Activated T-helper 2 cell treated with anti-CD3 and anti-CD28 coated beads, Interferon-gamma antibody, Interleukin-2, Interleukin-4, amounts not matched to agents 10 μg/mL and 5 μg/mL and 100 μg/mL, durations not matched to agents 14 hours and 24 hours and 36 hours (primary cell): Measurements from ENCODE around the gene CNTNAP2. TPM values are rescaled to one million over a fixed set of nuclear protein-coding genes. Genes with fewer than 3 reads are reported as not detected.

Experiments used
- DNase-seq: peaks from one replicate; pipeline ENCODE4 v3.0.0; 2021; ENCODE audit warnings: low spot score
- H3K27ac Mint-ChIP-seq: one replicate; pipeline ENCODE4 v1.8.0; 2021; ENCODE audit warnings: mixed read lengths
- H3K27me3 Mint-ChIP-seq: one replicate; pipeline ENCODE4 v1.8.0; 2021; ENCODE audit warnings: low read depth, mixed read lengths
- H3K36me3 Mint-ChIP-seq: one replicate; pipeline ENCODE4 v1.8.0; 2021; ENCODE audit warnings: low read depth, mixed read lengths
- H3K4me1 Mint-ChIP-seq: one replicate; pipeline ENCODE4 v1.8.0; 2021; ENCODE audit warnings: low read depth, mixed read lengths
- H3K4me3 Mint-ChIP-seq: one replicate; pipeline ENCODE4 v1.8.0; 2021; ENCODE audit warnings: low read depth, mild to moderate bottlenecking, moderate library complexity, mixed read lengths
- H3K9me3 Mint-ChIP-seq: one replicate; pipeline ENCODE4 v1.8.0; 2021; ENCODE audit warnings: mixed read lengths
- intact Hi-C: fragments of 100-400 bp; cut with micrococcal nuclease; formaldehyde crosslinking; loops from one replicate; pipeline ENCODE4 v1.15.1; 2023
- total RNA-seq: library from RNA; stranded (reverse); gene quantifications from 2 replicates; pipeline ENCODE4 v1.2.3, GENCODE V29; 2022

The CNTNAP2 gene
- total RNA-seq, 1 donor from 2014 or later: not detected

- H3K4me1 Mint-ChIP-seq: peaks cover 2% of the 10 kb centered on the region
- peaks cover 4% of the 10 kb centered on the region for H3K9me3 Mint-ChIP-seq
- intact Hi-C loops: no loop called here
- DNase-seq: no peak
- H3K27ac Mint-ChIP-seq: no peak overlapping the region
- H3K27me3 Mint-ChIP-seq: peaks cover 47% of the 10 kb centered on the region
- H3K36me3 Mint-ChIP-seq: no peaks in the 10 kb centered on the region
- H3K4me3 Mint-ChIP-seq: no peak overlapping the region
Measured at GRCh38 chr7:148336411-148336810, 2219.8 kb downstream of the CNTNAP2 start.

GRCh38 chr7:148337246-148337965 lies 2220.8 kb downstream of the CNTNAP2 start:
- no peak for DNase-seq
- Mint-ChIP-seq H3K9me3 (no peaks in the 10 kb centered on the region), H3K36me3 (no peaks in the 10 kb centered on the region), H3K27ac (no peak overlapping the region), H3K27me3 (peaks cover 54% of the 10 kb centered on the region), H3K4me1 (peaks cover 2% of the 10 kb centered on the region), H3K4me3 (no peak overlapping the region)
- intact Hi-C loops: no loop called here

GRCh38 chr7:148337995-148338747 lies 2221.6 kb downstream of the CNTNAP2 start:
- no peaks in the 10 kb centered on the region for H3K36me3 Mint-ChIP-seq
- intact Hi-C loops: no loop called here
- H3K4me1 Mint-ChIP-seq: peaks cover 2% of the 10 kb centered on the region
- H3K4me3 Mint-ChIP-seq: no peak overlapping the region
- no peak for DNase-seq
- no peak overlapping the region for H3K27ac Mint-ChIP-seq
- H3K9me3 Mint-ChIP-seq: no peaks in the 10 kb centered on the region
- peaks cover 62% of the 10 kb centered on the region for H3K27me3 Mint-ChIP-seq

- Mint-ChIP-seq H3K4me1 (peaks cover 2% of the 10 kb centered on the region), H3K4me3 (no peak overlapping the region), H3K27ac (no peak overlapping the region), H3K9me3 (no peaks in the 10 kb centered on the region), H3K36me3 (no peaks in the 10 kb centered on the region), H3K27me3 (peaks cover 69% of the 10 kb centered on the region)
- intact Hi-C loops: no loop called here
- DNase-seq: no peak
Measured at GRCh38 chr7:148340438-148341280, 2224.1 kb downstream of the CNTNAP2 start.

GRCh38 chr7:148344406-148344805 lies 2227.8 kb downstream of the CNTNAP2 start:
- Mint-ChIP-seq H3K4me1 (peaks cover 2% of the 10 kb centered on the region), H3K4me3 (no peak overlapping the region), H3K9me3 (no peaks in the 10 kb centered on the region), H3K36me3 (no peaks in the 10 kb centered on the region), H3K27ac (no peak overlapping the region), H3K27me3 (peaks cover 40% of the 10 kb centered on the region)
- intact Hi-C loops: no loop called here
- DNase-seq: no peak

GRCh38 chr7:148347981-148348380 lies 2231.4 kb downstream of the CNTNAP2 start:
- Mint-ChIP-seq H3K36me3 (no peaks in the 10 kb centered on the region), H3K27ac (no peak overlapping the region), H3K9me3 (no peaks in the 10 kb centered on the region), H3K27me3 (peaks cover 10% of the 10 kb centered on the region), H3K4me3 (no peak overlapping the region), H3K4me1 (no peaks in the 10 kb centered on the region)
- intact Hi-C loops: no loop called here
- no peak for DNase-seq

GRCh38 chr7:148348466-148348865 lies 2231.9 kb downstream of the CNTNAP2 start:
- Mint-ChIP-seq H3K27me3 (peaks cover 6% of the 10 kb centered on the region), H3K27ac (no peak overlapping the region), H3K9me3 (no peaks in the 10 kb centered on the region), H3K4me3 (no peak overlapping the region), H3K36me3 (no peaks in the 10 kb centered on the region), H3K4me1 (no peaks in the 10 kb centered on the region)
- intact Hi-C loops: no loop called here
- DNase-seq: no peak

- no peaks in the 10 kb centered on the region for H3K9me3 Mint-ChIP-seq
- no peak overlapping the region for H3K4me3 Mint-ChIP-seq
- H3K4me1 Mint-ChIP-seq: no peaks in the 10 kb centered on the region
- no peaks in the 10 kb centered on the region for H3K36me3 Mint-ChIP-seq
- intact Hi-C loops: no loop called here
- no peak for DNase-seq
- H3K27ac Mint-ChIP-seq: no peak overlapping the region
- peaks cover 2% of the 10 kb centered on the region for H3K27me3 Mint-ChIP-seq
Measured at GRCh38 chr7:148356303-148356702, 2239.7 kb downstream of the CNTNAP2 start.

- Mint-ChIP-seq H3K27ac (no peak overlapping the region), H3K4me3 (no peak overlapping the region), H3K4me1 (no peaks in the 10 kb centered on the region), H3K27me3 (no peaks in the 10 kb centered on the region), H3K36me3 (no peaks in the 10 kb centered on the region), H3K9me3 (no peaks in the 10 kb centered on the region)
- no peak for DNase-seq
- intact Hi-C loops: no loop called here
Measured at GRCh38 chr7:148362541-148362940, 2245.9 kb downstream of the CNTNAP2 start.

GRCh38 chr7:148367731-148368475 lies 2251.3 kb downstream of the CNTNAP2 start:
- no peak for DNase-seq
- Mint-ChIP-seq H3K4me3 (no peak overlapping the region), H3K27me3 (no peaks in the 10 kb centered on the region), H3K4me1 (no peaks in the 10 kb centered on the region), H3K36me3 (no peaks in the 10 kb centered on the region), H3K27ac (no peak overlapping the region), H3K9me3 (no peaks in the 10 kb centered on the region)
- intact Hi-C loops: no loop called here

GRCh38 chr7:148368562-148368961 lies 2252.0 kb downstream of the CNTNAP2 start:
- intact Hi-C loops: no loop called here
- no peak for DNase-seq
- no peaks in the 10 kb centered on the region for H3K4me1 Mint-ChIP-seq
- no peak overlapping the region for H3K4me3 Mint-ChIP-seq
- no peaks in the 10 kb centered on the region for H3K27me3 Mint-ChIP-seq
- H3K36me3 Mint-ChIP-seq: no peaks in the 10 kb centered on the region
- no peak overlapping the region for H3K27ac Mint-ChIP-seq
- no peaks in the 10 kb centered on the region for H3K9me3 Mint-ChIP-seq

- Mint-ChIP-seq H3K4me1 (no peaks in the 10 kb centered on the region), H3K4me3 (no peak overlapping the region), H3K36me3 (no peaks in the 10 kb centered on the region), H3K9me3 (no peaks in the 10 kb centered on the region), H3K27me3 (no peaks in the 10 kb centered on the region), H3K27ac (no peak overlapping the region)
- no peak for DNase-seq
- intact Hi-C loops: no loop called here
Measured at GRCh38 chr7:148371280-148371937, 2254.8 kb downstream of the CNTNAP2 start.
